Skin epidermis (tissue), 12 donors: Measurements from ENCODE around the gene ADGRB3.
A peak's percentile ranks its signal among the peaks of the same experiment; 100 is the strongest.

ENCODE experiments used
- H3K27ac ChIP-seq, 21 experiments: fragments of 200-600 bp; sonication (generic) in 11 of 21; one replicate each; pipeline ENCODE4 v1.5.0; 2020; ENCODE audit warnings: mild to moderate bottlenecking in 3 of 21, inconsistent platforms in 2 of 21, moderate library complexity in 2 of 21
- H3K4me3 ChIP-seq, 7 experiments: fragments of 200-600 bp; sonication (generic) in 2 of 7; one replicate each; pipeline ENCODE4 v1.5.0; 2020; ENCODE audit warnings: inconsistent platforms in 2 of 7, mild to moderate bottlenecking in 2 of 7, moderate library complexity in 1 of 7

ADGRB3 gene

DNA sequence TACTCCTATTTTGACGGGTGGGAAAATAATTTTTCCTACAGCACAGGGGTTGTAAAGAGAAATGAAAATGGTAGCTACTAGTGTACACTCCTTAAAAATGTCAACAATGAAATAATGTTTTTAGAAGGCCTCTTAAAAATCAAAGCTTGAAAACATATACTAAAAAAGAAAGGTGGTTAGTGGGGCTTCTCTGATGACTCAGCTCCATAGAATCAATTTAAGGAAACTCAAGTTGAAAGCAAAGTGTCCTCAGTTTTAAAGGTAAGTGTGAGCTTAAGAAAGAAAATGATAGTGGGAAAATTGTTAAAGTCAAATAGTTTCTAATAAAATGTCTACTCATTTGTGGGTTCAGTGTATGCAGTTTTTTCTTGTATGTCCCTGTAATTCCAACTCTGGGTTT is 58.2 kb downstream of the ADGRB3 start:
- no peak overlapping the region for H3K4me3 ChIP-seq
- H3K27ac ChIP-seq = no peak overlapping the region

DNA sequence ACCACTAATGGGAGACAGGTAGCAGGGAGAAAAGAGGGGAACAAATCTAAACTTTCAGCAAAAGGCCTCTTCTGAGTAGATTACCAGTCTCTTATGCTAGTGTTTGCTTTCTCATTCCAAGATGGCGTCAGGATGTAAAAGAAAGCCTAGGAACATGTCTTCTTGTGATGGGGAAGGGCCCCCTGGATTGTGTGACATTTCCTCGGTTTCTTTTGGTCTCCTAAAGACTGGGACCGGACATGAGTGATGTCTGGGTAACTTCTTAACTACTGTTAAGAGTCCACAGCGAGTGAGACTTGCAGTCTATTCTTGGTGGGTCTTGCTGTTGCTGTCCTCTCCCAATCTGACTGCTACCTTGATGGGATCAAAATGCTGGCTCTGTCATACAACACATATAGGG is 60.3 kb downstream of the ADGRB3 start:
- no peak overlapping the region for H3K4me3 ChIP-seq
- no peak overlapping the region for H3K27ac ChIP-seq

DNA sequence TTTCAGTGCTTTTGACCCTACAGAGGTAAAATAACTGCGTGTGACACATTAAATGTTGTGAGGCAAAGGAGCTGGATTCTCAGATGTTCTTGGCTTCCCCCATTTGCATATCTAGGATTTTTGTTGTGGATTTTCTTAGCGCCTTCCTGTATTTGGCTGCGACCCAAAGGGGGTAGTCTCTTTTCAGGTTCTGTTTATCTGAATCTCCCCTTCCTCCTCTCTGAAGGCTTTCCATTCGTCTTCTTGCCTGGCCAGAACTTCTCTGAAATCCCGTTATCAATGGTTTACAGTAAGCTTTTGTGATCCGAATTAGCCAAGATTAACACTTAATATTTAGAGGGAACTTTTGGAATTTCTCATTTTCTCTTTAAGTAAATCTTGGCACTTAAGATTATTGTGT is 60.8 kb downstream of the ADGRB3 start:
- Histone ChIP-seq H3K27ac (no peak overlapping the region), H3K4me3 (no peak overlapping the region)

DNA sequence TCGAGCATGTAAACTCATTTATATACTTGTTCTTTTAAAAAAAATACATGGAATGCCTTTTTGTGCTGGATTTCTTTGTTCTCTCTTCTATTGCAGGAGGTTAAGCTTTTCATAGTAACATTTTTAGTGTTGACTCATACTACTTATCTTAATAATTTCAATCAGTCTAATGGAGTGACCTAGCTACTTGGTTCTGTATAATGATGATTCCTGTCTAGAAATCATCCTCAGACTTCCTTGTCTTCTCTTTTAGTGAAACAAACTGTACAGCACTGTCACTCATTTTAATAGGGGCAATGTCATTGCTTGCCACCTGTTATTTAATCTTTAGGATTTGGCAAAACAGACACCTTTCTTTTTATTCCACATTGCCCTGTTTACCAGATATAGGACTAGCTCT is 62.3 kb downstream of the ADGRB3 start:
- Histone ChIP-seq H3K4me3 (no peak overlapping the region), H3K27ac (no peak overlapping the region)

DNA sequence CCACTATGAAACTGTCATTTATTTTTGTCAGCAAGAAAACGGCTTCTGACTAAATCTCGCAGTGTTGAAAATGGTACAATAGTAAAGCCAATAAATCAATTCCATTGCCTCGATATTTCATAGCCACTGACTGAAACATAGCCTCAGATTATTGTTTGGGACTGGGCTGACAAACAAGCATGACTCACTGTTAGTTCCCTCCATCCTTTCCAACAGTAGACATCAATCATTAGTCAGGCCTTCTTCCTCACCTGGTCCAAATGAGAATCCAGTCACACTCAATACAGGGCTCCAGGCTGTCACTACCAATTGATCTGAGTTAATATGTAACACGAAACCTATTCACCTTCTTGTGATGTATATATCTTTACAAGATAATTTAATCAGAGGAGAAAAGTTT is 66.1 kb downstream of the ADGRB3 start:
- Histone ChIP-seq H3K27ac (no peak overlapping the region), H3K4me3 (no peak overlapping the region)

- Histone ChIP-seq H3K27ac (no peak overlapping the region), H3K4me3 (no peak overlapping the region)
Measured at GRCh38 chr6:68704485-68704884, 69.4 kb downstream of the ADGRB3 start.

- Histone ChIP-seq H3K4me3 (no peak overlapping the region), H3K27ac (no peak overlapping the region)
Measured at GRCh38 chr6:68709091-68709490, 74.0 kb downstream of the ADGRB3 start.

DNA sequence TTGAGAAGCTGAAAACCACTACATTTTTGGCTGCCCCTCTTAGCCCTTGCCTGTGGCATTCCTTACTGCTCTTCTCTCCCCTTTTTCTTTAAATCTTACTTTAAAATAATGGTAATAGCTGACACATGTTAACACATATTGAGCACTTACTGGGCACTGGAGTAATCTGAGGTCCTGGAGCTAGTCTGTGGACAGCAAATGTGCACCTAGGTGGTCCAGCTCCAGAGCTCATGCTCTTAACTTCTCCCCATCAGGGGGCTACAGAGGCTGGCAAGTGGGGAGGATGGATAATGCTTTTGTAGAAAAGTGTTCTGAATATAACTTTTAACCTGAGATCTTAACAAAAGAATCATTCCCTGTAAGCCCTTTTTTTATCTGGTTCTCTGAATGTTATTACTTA is 74.8 kb downstream of the ADGRB3 start:
- Histone ChIP-seq H3K27ac (no peak overlapping the region), H3K4me3 (no peak overlapping the region)

DNA sequence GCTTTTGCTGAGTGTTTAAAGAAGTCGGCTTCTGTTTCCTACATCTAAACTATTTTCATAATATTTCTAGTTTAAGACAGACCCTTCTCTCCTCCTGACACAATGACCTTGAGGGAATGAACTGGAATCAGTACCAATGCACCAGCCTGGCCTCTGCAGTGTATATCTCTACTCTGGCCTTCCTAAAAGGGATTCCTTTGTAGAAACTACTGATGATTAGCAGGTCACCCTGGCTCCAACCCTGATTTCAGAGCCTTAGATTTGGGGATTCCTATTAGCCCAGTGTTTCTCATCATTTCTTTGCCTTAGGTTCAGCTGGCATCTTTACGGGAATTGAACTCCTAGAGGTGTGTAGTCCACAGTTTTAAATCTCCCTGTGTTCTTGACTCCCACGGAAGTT is 75.4 kb downstream of the ADGRB3 start:
- H3K4me3 ChIP-seq = no peak overlapping the region
- no peak overlapping the region for H3K27ac ChIP-seq

DNA sequence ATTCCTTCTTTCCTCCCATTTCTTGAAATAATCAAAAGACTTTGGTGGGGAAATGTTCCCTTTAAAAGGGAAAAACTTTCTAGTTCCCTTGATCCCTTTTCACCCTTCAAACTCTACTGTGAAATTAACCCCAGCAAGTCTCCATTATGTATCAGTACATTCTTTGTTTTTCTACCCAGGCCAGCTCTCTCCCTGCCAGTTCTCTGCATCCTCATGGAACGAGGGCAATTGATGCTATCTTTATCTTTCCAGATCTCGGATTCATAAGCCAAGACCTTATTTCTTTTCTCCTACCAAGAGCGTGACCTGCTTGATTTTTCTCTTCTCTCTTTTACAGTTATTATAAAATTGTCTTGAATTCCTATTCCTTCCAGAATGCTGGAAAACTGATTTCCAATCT is 75.8 kb downstream of the ADGRB3 start:
- no peak overlapping the region for H3K27ac ChIP-seq
- no peak overlapping the region for H3K4me3 ChIP-seq

DNA sequence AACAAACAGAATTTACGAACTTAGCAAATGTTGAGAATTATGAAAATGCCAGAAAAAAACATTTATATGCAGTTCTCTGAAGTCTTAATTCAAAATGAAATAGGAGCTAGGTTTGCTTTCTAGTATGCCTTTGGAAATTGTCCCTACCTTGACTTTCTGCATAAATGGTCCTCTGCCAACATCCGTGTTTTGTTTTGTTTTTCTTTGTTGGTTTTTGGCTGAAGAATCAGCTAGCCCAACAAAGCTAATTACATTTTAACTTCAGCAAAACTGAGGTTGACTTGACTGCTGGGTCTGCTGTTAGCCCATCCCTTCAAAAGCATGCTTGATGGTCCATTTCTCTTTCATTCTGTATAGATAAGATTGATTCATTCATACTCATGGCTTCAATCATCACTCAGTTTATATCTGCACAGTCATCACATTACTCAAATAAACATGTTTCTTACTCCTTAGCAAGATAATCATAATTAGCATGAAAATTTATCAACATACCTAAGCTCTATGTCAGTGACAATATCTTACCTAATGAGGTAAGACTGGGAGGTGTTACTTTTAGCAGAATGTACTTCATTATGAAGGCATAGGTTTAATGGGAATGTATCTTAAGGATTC is 76.4 kb downstream of the ADGRB3 start:
- Histone ChIP-seq H3K27ac (no peak overlapping the region), H3K4me3 (no peak overlapping the region)

DNA sequence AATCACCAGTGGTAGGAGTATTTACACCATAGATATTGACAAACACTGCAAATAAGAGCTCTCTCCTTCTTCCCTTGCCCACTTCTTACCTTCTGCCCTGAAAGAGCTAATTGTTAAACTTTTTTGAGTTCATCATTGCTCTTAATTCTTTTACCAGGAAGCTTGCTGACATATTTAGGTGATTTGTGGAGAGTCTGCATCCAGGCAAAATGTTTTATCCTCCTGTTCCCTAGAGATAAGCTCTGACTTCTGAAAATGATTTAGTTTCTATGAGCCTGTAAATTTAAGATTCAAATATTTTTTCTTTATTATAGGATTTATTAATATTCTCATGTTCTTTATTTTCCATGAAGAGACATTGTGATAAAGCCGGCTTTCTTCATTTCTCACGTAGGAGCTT is 81.5 kb downstream of the ADGRB3 start:
- H3K4me3 ChIP-seq = no peak overlapping the region
- no peak overlapping the region for H3K27ac ChIP-seq

GRCh38 chr6:68718385-68719073 is 83.4 kb downstream of the ADGRB3 start:
- Histone ChIP-seq H3K27ac (peak overlapping the region in 5 of 21 experiments; percentile 6 to 48 (median 31)), H3K4me3 (no peak overlapping the region)

GRCh38 chr6:68719761-68720160 is 84.7 kb downstream of the ADGRB3 start:
- Histone ChIP-seq H3K27ac (no peak overlapping the region), H3K4me3 (no peak overlapping the region)

- no peak overlapping the region for H3K27ac ChIP-seq
- no peak overlapping the region for H3K4me3 ChIP-seq
Measured at GRCh38 chr6:68722891-68723527, 87.9 kb downstream of the ADGRB3 start.

- Histone ChIP-seq H3K4me3 (no peak overlapping the region), H3K27ac (no peak overlapping the region)
Measured at GRCh38 chr6:68724060-68724459, 89.0 kb downstream of the ADGRB3 start.

GRCh38 chr6:68726337-68726736 is 91.3 kb downstream of the ADGRB3 start:
- Histone ChIP-seq H3K4me3 (no peak overlapping the region), H3K27ac (no peak overlapping the region)

GRCh38 chr6:68726992-68727391 is 91.9 kb downstream of the ADGRB3 start:
- H3K4me3 ChIP-seq = no peak overlapping the region
- H3K27ac ChIP-seq = no peak overlapping the region

DNA sequence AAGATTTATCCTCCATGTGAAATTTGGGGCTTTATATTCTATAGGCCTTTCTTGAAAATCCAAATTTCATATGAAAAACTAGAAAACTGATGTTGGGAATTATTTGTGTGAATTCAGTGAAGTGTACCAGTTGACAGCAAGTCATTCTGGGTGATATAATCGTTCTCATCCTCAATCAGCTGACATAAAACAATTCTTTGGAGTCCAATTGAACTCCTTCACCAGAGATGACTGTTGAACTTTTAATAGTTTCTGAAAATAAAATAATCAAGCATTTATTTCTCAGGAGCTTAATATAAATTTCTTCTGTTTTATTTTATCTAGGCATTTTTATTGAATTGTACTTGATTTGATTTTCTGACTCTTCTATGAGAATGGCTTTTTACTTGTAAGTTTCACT is 92.6 kb downstream of the ADGRB3 start:
- no peak overlapping the region for H3K27ac ChIP-seq

DNA sequence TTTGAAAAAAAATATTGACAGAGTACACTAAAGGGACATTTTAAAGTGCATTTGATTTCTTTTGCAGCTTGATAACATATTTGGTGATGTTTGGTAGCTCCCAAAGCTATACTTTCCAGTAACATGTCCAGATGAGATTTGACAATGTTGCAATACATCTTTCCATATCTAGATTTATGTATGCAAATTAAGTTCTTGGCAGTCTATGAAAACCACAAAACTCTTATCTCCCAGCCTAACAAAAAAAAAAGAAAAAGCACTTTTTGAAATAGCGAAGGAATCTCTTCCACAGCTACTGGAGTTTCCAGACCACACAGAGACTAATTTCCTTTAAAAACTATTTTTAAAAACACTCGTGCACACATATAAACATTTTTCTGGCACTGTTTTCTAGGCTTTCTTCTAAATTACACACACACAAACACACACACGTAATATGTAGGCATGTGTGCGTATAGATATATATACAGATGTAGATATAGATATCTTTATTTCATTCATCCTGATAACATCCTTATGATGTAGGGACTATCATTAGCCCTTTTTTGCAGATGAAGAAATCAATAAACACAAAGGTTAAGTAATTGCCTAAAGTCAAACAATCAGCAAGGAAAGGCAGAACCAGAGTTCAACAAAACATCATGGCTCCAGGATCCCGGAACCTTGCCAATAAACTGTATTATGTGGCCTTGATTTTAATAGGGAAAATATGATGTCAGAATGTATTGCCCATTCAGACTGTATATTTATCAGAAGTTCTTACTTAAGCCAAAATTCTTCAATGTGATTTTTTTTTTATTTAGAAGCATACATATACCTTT is 93.3 kb downstream of the ADGRB3 start:
- no peak overlapping the region for H3K4me3 ChIP-seq
- no peak overlapping the region for H3K27ac ChIP-seq

More for the DNA sequence above, 92.6 kb downstream of the ADGRB3 start:
- H3K4me3 ChIP-seq = no peak overlapping the region
